ENCODE data around the gene INPP5D.

DNA sequence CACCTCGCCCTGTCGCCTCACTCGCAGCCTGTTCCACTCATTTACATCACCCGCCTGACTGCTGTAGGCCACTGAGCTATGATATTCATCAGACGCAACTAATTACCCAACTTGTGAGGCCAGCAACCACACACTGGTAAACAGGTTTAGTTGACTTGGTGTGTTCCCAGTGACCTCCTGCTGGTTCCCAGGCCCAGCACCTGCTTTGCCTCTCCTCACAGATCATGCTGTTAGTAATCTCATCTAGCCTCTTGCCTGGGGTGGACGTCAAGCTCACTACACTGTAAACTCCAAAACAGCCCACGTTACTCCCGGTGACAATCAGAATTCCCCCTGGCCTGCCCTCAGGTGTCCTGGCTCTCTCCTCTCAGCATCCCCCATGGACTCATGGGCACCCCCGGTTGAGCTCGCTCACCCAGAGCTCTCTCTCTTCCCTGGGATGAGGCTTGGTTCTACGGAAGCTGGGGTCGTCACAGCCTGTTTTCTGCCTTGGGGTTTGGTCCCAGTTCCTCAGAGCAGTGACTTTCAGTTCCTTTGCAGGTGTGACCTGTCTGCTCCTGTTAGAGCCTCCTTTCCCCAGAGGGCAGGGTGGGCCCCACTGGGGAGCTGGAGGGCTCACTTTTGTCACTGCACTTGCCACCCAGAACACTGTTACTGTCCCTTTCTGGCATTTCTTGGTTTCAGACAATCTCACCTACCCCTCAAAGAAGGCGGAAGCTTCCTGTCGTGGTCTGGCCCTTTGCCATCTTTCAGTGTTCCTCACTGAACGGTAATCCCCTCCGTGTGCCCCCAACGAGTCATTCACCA lies 40.3 kb downstream of the INPP5D start:
- TF ChIP-seq, protein P1, sequence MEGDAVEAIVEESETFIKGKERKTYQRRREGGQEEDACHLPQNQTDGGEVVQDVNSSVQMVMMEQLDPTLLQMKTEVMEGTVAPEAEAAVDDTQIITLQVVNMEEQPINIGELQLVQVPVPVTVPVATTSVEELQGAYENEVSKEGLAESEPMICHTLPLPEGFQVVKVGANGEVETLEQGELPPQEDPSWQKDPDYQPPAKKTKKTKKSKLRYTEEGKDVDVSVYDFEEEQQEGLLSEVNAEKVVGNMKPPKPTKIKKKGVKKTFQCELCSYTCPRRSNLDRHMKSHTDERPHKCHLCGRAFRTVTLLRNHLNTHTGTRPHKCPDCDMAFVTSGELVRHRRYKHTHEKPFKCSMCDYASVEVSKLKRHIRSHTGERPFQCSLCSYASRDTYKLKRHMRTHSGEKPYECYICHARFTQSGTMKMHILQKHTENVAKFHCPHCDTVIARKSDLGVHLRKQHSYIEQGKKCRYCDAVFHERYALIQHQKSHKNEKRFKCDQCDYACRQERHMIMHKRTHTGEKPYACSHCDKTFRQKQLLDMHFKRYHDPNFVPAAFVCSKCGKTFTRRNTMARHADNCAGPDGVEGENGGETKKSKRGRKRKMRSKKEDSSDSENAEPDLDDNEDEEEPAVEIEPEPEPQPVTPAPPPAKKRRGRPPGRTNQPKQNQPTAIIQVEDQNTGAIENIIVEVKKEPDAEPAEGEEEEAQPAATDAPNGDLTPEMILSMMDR (IDR thresholded peaks at IDR 0.05; ENCODE audit: extremely low read depth in 1 of 2, insufficient read depth in 1 of 2, low read depth in 1 of 2, low read length in 2 of 2), result no peak
- no peak for TF ChIP-seq POLR2AphosphoS5 (IDR thresholded peaks at IDR 0.05; ENCODE audit: insufficient read depth, low read depth, low read length)
- no peak for TF ChIP-seq POLR2A (IDR thresholded peaks at IDR 0.05; ENCODE audit: low read depth, low read length)
- TF ChIP-seq EZH2 (IDR thresholded peaks at IDR 0.05; ENCODE audit: borderline replicate concordance, low read depth, low read length, severe bottlenecking), result no peak
- no peak for TF ChIP-seq FOS (IDR thresholded peaks at IDR 0.05; ENCODE audit: borderline replicate concordance, insufficient read depth, low read length)
- TF ChIP-seq GATA2 (IDR thresholded peaks at IDR 0.05; ENCODE audit: insufficient read depth, insufficient read length, low read depth, low read length), result no peak
- TF ChIP-seq, protein P2, sequence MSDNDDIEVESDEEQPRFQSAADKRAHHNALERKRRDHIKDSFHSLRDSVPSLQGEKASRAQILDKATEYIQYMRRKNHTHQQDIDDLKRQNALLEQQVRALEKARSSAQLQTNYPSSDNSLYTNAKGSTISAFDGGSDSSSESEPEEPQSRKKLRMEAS (IDR thresholded peaks at IDR 0.05; ENCODE audit: insufficient read depth, insufficient read length), result no peak
- TF ChIP-seq JUN (IDR thresholded peaks at IDR 0.05; ENCODE audit: borderline replicate concordance, insufficient read depth, insufficient read length, low read depth), result no peak

All from endothelial cell of umbilical vein (primary cell).